SU-DHL-6 (cell line): ENCODE data around the gene GALNT9.
"Not testable (repeated sequence)": the region's sequence is repeated elsewhere in the genome, so short reads cannot be mapped to it uniquely, and the experiment has no call there.

Experiments used
- H2AFZ ChIP-seq: fragments of 200-600 bp; sonication (generic); 2 replicates; pipeline ENCODE4 v1.6.1; 2014; ENCODE audit warnings: low read depth, mild to moderate bottlenecking, moderate library complexity, mixed read lengths, antibody characterized with exemption, low read length; ENCODE audit not compliant: severe bottlenecking
- H3F3A ChIP-seq: fragments of 200-600 bp; shearing (Covaris generic); 2 replicates; pipeline ENCODE4 v1.6.0; 2016; ENCODE audit warnings: antibody characterized with exemption, mild to moderate bottlenecking; ENCODE audit not compliant: insufficient read depth
- H3K27ac ChIP-seq: fragments of 200-600 bp; sonication (generic); 2 replicates; pipeline ENCODE4 v1.5.1; 2016; ENCODE audit warnings: low read depth, mild to moderate bottlenecking, low read length, moderate library complexity, mixed read lengths
- H3K27me3 ChIP-seq: fragments of 200-600 bp; sonication (generic), shearing (Covaris generic); 2 replicates; pipeline ENCODE4 v1.6.0; 2014; ENCODE audit warnings: mild to moderate bottlenecking, low read length
- H3K36me3 ChIP-seq: fragments of 200-600 bp; sonication (generic); 2 replicates; pipeline ENCODE4 v1.6.1; 2014; ENCODE audit warnings: mild to moderate bottlenecking, low read length, mixed read lengths
- H3K4me2 ChIP-seq: fragments of 300-600, 200-600 bp; shearing (Covaris generic), sonication (generic); 2 replicates; pipeline ENCODE4 v1.6.0; 2014; ENCODE audit warnings: low read length, low read depth, mild to moderate bottlenecking; ENCODE audit not compliant: poor library complexity, severe bottlenecking
- H3K4me3 ChIP-seq: fragments of 200-600 bp; sonication (generic); 2 replicates; pipeline ENCODE4 v1.5.1; 2014; ENCODE audit warnings: antibody characterized with exemption, low read length, mild to moderate bottlenecking, mixed read lengths; ENCODE audit not compliant: insufficient read depth, poor library complexity, severe bottlenecking
- H3K79me2 ChIP-seq: fragments of 200-600 bp; sonication (generic); 2 replicates; pipeline ENCODE4 v1.6.1; 2014; ENCODE audit warnings: mild to moderate bottlenecking, low read length, moderate library complexity; ENCODE audit not compliant: insufficient read depth
- H3K9ac ChIP-seq: fragments of 200-600 bp; sonication (generic); 2 replicates; pipeline ENCODE4 v1.7.0; 2014; ENCODE audit warnings: mild to moderate bottlenecking, low read length
- H3K9me2 ChIP-seq: fragments of 200-600 bp; sonication (generic); replicated peaks from 2 replicates; pipeline ENCODE4 v1.6.1; 2014; ENCODE audit warnings: low read length; ENCODE audit not compliant: insufficient read depth
- H3K9me3 ChIP-seq: fragments of 200-600 bp; sonication (generic); 2 replicates; pipeline ENCODE4 v1.6.1; 2014; ENCODE audit warnings: low read length, mixed read lengths; ENCODE audit not compliant: insufficient read depth
- H4K20me1 ChIP-seq: fragments of 200-600 bp; sonication (generic); 2 replicates; pipeline ENCODE4 v1.6.1; 2014; ENCODE audit warnings: low read depth, mild to moderate bottlenecking, antibody characterized with exemption, low read length, moderate library complexity, mixed read lengths
- EZH2phosphoT487 ChIP-seq: fragments of 200-600 bp; sonication (generic), shearing (Covaris generic); conservative IDR thresholded peaks from 2 replicates; pipeline ENCODE4 v1.6.1; 2018; ENCODE audit warnings: mild to moderate bottlenecking, antibody characterized with exemption, low read length, moderate library complexity, mixed read lengths
- TF ChIP-seq, protein P1 (sequence below): fragments of 200-600 bp; sonication (generic); IDR thresholded peaks from one replicate; pipeline ENCODE4 v1.5.1; 2017; ENCODE audit warnings: antibody characterized with exemption, mild to moderate bottlenecking, low read length, moderate library complexity; ENCODE audit not compliant: insufficient read depth, poor library complexity, severe bottlenecking

GALNT9 gene

GRCh38 chr12:132303853-132304373 is 25.5 kb downstream of the GALNT9 start:
- not testable (repeated sequence) for H3K79me2 ChIP-seq, H3K4me2 ChIP-seq, H3K36me3 ChIP-seq, H3K9ac ChIP-seq, H3K9me3 ChIP-seq, H3K27me3 ChIP-seq, H3K27ac ChIP-seq, H3K4me3 ChIP-seq, H4K20me1 ChIP-seq, H2AFZ ChIP-seq, H3K9me2 ChIP-seq, H3F3A ChIP-seq

- Histone ChIP-seq H3K27me3 (no peaks in the 10 kb centered on the region), H3K36me3 (no peaks in the 10 kb centered on the region), H4K20me1 (no peaks in the 10 kb centered on the region), H3K4me3 (no peak overlapping the region), H3K9me2 (no peaks in the 10 kb centered on the region), H3K9ac (no peak overlapping the region), H3K4me2 (no peak overlapping the region), H3F3A (no peaks in the 10 kb centered on the region), H3K9me3 (peaks cover 8% of the 10 kb centered on the region; the same call in 1 of the 2 replicates), H3K27ac (no peak overlapping the region), H2AFZ (no peak overlapping the region), H3K79me2 (no peaks in the 10 kb centered on the region)
- TF ChIP-seq EZH2phosphoT487 = no peak
- TF ChIP-seq, protein P1, sequence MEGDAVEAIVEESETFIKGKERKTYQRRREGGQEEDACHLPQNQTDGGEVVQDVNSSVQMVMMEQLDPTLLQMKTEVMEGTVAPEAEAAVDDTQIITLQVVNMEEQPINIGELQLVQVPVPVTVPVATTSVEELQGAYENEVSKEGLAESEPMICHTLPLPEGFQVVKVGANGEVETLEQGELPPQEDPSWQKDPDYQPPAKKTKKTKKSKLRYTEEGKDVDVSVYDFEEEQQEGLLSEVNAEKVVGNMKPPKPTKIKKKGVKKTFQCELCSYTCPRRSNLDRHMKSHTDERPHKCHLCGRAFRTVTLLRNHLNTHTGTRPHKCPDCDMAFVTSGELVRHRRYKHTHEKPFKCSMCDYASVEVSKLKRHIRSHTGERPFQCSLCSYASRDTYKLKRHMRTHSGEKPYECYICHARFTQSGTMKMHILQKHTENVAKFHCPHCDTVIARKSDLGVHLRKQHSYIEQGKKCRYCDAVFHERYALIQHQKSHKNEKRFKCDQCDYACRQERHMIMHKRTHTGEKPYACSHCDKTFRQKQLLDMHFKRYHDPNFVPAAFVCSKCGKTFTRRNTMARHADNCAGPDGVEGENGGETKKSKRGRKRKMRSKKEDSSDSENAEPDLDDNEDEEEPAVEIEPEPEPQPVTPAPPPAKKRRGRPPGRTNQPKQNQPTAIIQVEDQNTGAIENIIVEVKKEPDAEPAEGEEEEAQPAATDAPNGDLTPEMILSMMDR = no peak
Measured at GRCh38 chr12:132302466-132303358, 26.7 kb downstream of the GALNT9 start.

GRCh38 chr12:132300789-132301722 is 28.3 kb downstream of the GALNT9 start:
- H3K27ac ChIP-seq = no peak overlapping the region
- H3K27me3 ChIP-seq = no peaks in the 10 kb centered on the region
- no peak for TF ChIP-seq EZH2phosphoT487
- TF ChIP-seq, protein P1 = no peak
- H3K4me2 ChIP-seq = no peak overlapping the region
- no peak overlapping the region for H3K9ac ChIP-seq
- no peaks in the 10 kb centered on the region for H3F3A ChIP-seq
- no peaks in the 10 kb centered on the region for H4K20me1 ChIP-seq
- no peaks in the 10 kb centered on the region for H3K79me2 ChIP-seq
- no peaks in the 10 kb centered on the region for H3K9me2 ChIP-seq
- H2AFZ ChIP-seq = no peak overlapping the region
- H3K4me3 ChIP-seq = no peak overlapping the region
- no peaks in the 10 kb centered on the region for H3K36me3 ChIP-seq
- H3K9me3 ChIP-seq = peaks cover 9% of the 10 kb centered on the region; the same call in 1 of the 2 replicates
